Mammary epithelial cell (primary cell): ENCODE results near the gene JAM3.

ENCODE experiments used
- CTCF ChIP-seq, 2 donors: IDR thresholded peaks in 1 of 2; conservative IDR thresholded peaks in 1 of 2; 2 replicates each; pipeline ENCODE4 v1.5.1; 2011 to 2012; ENCODE audit warnings: inconsistent platforms in 2 of 2, low read length in 2 of 2, mild to moderate bottlenecking in 2 of 2, control low read depth in 1 of 2, low read depth in 1 of 2; ENCODE audit not compliant: insufficient read depth in 1 of 2; ENCODE audit errors: extremely low read depth in 1 of 2
- EZH2 ChIP-seq: IDR thresholded peaks from 2 replicates; pipeline ENCODE4 v1.6.1; 2012; ENCODE audit warnings: low read length, inconsistent platforms, borderline replicate concordance

GRCh38 chr11:134043821-134044420 lies 25.0 kb upstream of the JAM3 start:
- TF ChIP-seq CTCF (conservative IDR thresholded peaks at IDR 0.05 in 1 of 2, IDR thresholded peaks at IDR 0.05 in 1 of 2; ENCODE audit: extremely low read depth in 1 of 2, insufficient read depth in 1 of 2, low read depth in 1 of 2, low read length in 2 of 2): no peak
- no peak for TF ChIP-seq EZH2
